ENCODE results near the gene MAPK8IP1.

DNA sequence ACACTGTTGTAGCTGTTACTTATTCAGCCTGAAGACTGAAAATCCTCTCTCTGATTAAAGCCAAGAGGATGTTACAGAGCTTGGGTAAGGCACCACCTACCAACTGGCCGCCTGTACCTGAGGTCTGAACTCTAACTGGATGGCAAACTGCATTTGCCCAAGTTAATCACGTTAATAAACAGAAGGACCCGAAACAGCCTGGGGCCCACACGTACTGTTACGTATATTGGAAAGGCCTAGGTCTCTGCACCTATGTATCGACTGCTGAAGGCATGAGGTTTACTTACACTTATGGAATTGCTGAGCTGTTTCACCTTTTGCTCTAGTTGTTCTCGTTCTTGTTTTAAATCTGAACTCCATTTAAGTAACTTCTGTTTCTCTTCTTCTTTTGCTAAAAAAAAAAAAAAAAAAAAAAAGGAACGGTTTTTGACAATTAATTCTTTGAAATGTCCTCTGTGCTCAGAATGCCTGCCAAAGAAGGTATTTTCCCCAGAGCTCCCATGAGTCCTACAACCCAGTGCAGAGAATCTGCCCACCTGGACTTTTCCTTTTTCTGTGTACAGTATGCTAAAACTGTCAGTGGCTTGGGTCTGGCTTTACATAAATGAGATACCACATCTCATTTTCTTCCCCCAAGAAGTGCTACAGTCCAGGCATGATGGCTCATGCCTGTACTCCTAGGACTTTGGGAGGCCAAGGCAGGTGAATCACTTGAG, 50.1 kb downstream of the MAPK8IP1 start:
- TF ChIP-seq, protein P1, sequence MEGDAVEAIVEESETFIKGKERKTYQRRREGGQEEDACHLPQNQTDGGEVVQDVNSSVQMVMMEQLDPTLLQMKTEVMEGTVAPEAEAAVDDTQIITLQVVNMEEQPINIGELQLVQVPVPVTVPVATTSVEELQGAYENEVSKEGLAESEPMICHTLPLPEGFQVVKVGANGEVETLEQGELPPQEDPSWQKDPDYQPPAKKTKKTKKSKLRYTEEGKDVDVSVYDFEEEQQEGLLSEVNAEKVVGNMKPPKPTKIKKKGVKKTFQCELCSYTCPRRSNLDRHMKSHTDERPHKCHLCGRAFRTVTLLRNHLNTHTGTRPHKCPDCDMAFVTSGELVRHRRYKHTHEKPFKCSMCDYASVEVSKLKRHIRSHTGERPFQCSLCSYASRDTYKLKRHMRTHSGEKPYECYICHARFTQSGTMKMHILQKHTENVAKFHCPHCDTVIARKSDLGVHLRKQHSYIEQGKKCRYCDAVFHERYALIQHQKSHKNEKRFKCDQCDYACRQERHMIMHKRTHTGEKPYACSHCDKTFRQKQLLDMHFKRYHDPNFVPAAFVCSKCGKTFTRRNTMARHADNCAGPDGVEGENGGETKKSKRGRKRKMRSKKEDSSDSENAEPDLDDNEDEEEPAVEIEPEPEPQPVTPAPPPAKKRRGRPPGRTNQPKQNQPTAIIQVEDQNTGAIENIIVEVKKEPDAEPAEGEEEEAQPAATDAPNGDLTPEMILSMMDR (conservative IDR thresholded peaks at IDR 0.05), result no peak
- TF ChIP-seq EZH2 (IDR thresholded peaks at IDR 0.05; ENCODE audit: low read depth), result no peak

Measured in PC-9 (cell line).